Measurements from ENCODE around the gene P2RX4. TPM values are rescaled to one million over a fixed set of nuclear protein-coding genes. Genes with fewer than 3 reads are reported as not detected.
"Not testable (repeated sequence)": the region's sequence is repeated elsewhere in the genome, so short reads cannot be mapped to it uniquely, and the experiment has no call there.

P2RX4 gene
- polyA plus RNA-seq, 1 donor, result 30.4 TPM

DNA sequence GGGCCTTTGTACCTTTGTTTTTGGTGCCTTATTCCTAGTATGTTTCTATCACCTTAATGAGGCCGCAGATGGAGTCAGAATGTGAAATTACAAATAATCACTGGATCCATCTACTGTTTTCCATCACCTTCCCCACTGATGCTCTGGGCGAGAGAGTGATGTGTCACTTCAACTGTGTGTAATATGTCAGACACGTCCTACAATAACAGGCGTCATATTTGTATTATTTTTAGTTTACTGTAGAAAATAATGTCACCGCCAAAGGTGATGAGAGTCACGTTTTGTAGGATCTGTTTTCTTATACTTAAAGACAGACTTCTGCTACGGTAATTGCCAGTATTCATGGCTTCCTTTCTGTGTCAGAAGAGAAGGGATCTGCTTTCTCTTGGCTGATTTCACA is 22.4 kb upstream of the P2RX4 start:
- no peak for DNase-seq

DNA sequence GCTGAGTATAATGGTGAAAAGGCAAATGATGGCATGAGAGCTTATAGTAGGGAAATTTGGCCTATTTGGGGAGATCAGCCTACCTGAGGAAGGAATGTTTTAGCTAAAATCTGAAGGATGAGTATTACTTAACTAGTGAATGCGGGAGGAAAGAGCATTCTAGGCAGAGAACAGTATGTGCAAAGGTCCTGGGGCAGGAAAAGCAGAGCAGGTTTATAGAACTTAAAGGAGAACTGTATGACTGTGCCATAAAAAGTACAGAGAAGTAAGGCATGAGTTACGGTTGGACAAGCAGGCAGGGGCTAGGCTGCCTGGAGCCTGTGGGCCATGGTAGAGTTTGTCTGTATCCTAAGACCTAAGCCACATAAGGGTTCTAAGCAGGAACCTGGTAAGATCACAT is 21.7 kb upstream of the P2RX4 start:
- DNase-seq, result no peak

DNA sequence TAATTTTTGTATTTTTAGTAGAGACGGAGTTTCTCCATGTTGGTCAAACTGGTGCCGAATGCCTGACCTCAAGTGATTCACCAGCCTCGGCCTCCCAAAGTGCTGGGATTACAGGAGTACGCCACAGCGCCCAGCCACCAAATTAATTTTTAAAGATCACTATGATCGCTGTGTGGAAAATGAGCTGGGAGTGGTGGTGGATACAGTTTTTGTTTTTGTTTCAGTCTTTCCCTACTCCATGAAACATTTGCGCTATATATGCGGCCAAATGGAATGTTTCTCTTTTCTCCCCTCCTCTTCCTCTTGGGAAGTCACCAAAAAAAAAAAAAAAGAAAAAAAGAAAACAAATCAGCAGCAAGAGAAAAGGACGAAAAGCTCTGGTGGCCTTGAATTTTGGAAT is 20.8 kb upstream of the P2RX4 start:
- no peak for DNase-seq

DNA sequence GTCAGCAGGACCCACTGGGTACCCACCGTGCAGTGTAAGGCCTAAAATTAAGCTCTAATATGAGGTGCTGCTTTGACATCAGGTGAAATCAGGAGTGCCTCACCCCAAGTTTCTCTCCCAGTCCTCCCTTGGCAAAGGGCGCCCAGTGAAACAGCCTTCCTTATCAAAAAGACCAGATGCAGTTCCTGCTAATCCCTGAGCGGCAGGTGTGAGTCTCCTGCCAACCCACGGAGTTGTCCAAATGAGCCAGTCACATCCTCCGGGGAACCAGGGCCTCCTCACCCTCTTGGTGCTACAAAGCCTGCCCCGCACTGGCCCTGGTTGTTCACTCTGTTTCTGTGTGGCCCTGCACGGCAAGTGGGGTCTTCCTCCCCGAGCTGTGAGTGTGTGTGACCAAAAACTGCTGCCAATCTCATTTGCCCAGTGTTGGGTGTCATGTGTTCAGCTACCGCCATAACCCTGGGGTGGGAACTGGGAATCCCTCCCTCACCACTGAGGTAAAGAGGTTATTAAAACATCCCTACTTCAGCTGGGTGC is 20.2 kb upstream of the P2RX4 start:
- DNase-seq, result no peak

DNA sequence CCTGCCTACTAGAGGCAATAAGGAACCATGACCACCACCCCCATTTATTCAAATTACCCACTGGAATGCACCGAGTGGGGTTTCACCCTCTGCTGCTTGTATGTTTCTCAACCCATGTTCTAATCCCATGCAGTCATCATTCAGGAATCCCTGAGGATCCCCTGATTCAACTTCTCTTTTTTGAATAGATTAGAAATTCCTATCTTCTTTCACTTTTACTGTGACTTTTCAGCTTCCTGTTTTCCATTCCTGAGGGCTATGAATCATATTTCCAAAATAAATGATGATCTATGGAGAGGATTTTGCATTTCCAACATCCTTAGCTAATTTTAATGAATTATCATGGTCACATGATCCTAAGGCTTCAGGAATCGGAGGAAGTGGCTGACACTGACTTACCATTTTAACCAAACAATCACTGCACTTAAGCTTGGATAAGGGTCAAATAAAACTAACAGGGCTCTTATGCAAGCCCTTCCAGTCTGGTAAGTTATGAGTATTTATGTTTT is 19.4 kb upstream of the P2RX4 start:
- no peak for DNase-seq

DNA sequence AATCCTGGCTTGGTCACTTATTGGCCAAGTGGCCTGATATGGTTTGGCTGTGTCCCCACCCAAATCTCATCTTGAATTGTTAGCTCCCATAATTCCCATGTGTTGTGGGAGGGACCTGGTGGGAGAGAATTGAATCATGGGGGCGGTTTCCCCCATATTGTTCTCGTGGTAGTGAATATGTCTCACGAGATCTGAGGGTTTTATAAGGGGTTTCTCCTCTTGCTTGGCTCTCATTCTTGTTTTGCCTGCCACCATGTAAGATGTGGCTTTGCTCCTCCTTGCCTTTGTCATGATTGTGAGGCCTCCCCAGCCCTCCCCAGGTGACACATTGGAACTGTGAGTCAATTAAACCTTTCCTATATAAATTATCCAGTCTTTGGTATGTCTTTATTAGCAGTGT is 18.8 kb upstream of the P2RX4 start:
- no peak for DNase-seq

DNA sequence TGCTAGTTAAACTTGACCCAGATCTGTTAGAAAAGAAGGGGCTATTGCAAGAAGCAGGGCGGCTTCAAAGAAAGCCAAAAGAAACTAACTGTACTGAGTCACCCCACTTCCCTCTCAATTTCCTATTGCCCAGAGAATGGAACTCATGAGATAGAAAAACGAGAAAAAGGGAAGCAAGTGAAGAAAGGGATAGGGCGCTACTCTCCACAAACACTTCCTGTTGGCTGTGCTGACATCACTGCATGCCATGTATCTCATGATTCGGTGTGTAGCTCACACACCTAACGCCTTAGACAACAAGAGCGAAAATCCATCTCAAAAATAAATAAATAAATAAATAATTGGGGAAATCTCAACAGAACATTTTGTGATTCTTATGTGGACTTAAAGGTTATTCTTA is 13.0 kb upstream of the P2RX4 start:
- no peak for DNase-seq

DNA sequence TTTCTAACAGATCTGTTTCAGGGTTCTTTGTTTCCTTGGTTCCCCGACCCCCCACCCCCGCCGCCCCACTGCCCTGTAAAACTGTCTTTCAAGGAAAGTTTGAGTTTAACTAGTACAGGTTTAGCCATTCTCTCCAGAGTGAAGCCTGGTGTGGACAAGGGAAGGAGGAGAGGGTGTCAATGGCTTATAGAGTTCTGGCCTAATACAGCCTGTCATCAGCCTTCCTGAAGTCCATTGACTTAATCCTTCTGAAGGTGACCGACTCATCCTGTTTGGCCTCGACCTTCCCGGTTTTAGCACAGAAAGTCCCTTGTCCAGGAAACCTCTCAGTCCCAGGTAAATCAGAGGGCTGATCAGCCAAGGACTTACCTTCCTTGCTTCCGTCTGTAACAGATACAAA is 11.0 kb upstream of the P2RX4 start:
- DNase-seq, result no peak

DNA sequence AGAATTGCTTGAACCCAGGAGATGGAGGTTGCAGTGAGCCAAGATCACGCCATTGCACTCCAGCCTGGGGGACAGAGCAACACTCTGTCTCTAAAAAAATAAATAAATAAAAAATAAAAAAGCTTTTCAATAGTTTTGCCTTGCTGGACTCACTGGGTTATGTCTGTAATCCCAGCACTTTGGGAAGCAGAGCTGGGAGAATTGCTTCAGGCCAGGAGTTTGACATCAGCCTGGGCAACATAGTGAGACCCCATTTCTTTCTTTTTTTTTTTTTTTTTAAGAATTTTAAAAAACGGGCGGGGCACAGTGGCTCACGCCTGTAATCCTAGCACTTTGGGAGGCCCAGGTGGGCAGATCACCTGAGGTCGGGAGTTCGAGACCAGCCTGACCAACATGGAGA is 8.8 kb upstream of the P2RX4 start:
- DNase-seq, result not testable (repeated sequence)

DNA sequence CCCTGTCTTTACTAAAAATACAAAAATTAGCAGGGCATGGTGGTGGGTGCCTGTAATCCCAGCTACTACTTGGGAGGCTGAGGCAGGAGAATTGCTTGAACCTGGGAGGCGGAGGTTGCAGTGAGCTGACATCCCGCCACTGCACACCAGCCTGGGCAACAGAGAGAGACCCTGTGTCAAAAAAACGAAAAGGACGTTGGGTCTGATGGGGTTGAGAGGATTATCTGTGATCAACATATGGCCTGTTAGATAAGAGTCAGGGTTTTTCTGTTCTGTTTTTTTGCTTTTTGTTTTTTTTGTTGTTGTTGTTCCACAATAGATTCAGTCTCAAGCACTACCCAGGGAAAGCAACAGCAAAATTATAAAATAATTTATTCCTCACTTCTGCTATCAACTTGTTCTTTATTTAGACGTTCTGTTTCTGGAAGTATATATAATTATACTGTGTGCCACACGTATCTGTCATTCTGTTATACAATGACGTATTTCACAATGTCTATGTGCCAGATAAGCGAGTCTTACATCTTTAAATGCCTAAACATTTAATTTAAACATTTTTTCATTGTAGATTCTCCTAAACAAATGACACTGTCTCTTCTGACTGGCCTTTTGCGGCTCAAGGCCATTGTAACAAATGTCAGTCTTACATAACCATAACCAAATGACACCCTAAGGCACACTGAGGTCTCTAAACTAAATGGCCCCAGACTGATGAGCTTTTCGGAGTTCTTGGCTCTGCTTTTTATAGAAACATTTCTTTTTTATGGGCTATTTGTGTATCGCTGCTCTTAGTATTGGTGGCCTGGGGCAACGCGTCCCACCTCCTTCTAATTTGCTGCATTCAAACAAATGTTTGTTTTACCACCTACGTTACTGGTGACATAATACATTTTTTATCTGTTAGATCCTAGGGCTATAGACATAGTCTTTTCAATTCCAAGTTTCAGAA is 7.2 kb upstream of the P2RX4 start:
- DNase-seq, result no peak

DNA sequence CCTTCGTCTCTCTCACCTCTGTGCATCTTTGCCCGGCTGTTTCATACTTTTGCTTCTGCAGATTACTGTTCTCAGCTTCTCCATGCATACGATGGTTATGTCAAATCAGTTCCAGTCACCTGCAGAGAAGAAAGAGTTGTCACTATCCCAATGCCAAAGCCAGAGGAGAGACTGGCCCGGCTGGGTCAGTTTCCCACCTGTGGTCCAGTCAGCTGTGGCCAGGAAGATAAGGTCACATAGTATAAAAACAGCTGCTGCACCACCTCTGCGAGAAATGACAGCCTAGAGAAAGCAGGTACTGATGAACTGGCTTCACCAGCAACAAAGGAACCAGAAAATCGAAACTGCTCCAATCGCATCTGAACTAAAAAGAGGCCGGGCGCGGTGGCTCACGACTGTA is 6.4 kb upstream of the P2RX4 start:
- DNase-seq, result no peak

DNA sequence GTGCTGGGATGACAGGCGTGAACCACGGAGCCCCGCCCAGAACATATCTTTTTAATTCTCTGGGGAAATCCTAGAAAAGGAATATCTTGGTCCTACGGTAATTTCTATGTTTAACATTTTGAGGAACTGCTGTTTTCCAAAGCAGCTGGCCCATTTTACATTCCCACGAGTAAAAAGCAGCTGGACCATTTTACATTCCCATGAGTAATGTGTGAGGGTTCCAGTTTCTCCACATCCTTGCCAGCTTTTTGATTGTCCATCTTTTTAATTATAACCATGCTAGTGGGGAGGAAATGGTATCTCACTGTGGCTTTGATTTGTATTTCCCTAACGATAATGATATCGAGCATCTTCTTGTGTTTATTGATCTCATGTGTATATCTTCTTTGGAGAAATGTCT is 4.4 kb upstream of the P2RX4 start:
- no peak for DNase-seq

DNA sequence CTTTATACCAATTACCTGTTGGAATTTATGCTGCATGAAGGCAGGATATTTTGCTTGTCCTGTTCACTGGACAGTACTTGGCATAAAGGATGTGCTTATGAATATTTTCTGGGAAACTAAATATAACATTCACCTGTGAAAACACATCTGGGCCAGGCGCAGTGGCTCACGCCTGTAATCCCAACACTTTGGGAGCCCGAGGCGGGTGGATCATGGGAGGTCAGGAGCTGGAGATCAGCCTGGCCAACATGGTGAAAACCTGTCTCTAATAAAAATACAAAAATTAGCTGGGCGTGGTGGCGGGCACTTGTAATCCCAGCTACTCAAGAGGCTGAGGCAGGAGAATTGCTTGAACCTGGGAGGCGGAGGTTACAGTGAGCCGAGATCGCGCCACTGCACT is 1.4 kb upstream of the P2RX4 start:
- DNase-seq, result not testable (repeated sequence)

DNA sequence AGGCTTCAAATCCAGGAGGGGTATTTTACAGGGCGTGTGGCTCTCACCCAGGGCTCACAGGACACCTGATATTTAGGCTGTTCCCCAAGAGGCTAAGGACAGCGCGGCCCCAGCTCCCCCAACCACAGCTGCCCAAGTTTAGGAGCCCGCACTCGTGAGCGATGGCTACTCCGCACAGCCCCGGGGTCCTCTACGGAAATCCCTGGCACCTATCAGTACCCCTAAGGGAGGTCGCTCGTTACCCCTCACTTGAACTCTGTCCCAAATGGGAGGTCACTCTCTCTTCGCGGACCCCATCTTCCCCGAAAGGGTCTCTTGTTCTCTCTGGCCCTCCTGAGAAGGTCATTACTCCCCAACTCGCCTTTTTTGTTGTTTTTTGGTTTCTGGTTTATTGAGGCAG is 708 bp upstream of the P2RX4 start:
- DNase-seq, result no peak

DNA sequence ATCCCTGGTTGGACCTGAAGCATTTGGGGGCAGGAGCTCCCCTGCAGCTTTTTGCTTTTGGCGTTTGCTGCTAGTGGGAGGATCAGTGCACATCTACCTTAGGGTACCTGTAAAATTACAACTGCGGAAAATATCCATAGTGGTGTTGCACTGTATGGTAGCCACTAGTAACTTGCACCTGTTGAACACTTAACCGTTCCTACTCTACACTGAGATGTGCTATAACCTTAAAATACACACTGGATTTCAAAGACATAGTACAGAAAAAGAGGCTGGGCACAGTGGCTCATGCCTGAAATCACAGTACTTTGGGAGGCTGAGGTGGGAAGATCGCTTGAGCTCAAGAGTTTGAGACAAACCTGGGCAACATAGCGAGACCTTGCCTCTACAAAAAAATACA is 2.9 kb downstream of the P2RX4 start:
- no peak for DNase-seq

DNA sequence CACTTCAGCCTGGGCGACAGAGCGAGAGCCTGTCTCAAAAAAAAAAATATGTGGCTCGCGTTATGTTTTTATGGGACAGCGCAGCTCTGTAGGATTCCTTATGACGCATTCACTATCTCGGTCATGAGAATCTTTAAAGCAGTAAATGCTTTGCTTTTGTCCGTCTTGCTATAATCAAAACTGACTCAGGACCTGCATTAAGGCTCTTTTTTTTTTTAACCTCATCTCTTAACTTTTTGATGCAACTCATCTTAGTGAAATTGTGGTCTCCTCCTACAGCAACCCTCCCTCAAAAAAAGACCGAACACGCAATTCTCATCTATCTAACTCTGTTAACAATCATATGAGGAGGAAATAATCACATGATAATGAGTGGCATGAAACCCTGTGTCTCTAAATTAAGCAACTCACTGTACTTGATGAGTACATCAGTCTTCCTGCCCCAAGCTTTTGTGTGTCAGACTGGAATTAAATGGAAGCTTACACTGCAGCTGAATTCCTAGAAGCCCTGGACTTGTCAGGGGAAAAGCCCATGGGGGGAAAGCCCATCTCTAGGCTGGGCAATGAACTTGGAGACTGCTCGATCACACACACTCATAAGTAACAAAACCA is 4.3 kb downstream of the P2RX4 start:
- no peak for DNase-seq

DNA sequence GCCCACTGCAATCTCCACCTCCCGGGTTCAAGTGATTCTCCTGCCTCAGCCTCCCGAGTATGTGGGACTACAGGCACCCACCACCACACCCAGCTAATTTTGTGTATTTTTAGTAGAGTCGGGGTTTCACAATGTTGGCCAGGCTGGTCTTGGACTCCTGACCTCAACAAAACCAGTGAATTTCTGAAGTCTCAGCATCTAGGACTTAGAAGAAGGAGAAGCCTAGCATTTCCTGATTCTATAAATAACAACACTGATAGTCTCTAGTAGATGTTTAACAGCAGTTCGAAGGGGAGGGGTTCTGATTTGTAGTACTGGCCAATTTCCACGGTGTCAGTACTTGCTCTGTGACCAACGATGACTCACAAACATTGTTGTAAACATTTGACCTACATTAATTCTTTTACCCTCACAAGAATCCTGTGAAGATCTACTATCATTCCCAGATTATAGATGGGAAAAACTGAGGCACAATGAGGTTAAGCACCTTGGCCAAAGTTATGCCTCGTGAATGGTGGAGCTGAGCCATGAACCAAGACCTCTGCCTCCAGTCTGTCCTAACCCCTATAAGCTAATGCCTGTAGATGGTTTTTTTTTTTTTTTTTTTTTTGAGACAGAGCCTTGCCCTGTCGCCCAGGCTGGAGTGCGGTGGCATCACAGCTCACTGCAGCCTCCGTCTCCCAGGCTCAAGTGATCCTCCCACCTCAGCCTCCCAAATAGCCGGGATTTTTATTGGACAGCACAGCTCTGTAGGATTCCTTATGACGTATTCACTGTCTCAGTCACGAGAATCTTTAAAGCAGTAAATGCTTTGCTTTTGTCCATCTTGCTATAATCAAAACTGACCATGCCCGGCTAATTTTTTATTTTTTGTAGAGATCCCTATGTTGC is 5.2 kb downstream of the P2RX4 start:
- DNase-seq, result no peak

DNA sequence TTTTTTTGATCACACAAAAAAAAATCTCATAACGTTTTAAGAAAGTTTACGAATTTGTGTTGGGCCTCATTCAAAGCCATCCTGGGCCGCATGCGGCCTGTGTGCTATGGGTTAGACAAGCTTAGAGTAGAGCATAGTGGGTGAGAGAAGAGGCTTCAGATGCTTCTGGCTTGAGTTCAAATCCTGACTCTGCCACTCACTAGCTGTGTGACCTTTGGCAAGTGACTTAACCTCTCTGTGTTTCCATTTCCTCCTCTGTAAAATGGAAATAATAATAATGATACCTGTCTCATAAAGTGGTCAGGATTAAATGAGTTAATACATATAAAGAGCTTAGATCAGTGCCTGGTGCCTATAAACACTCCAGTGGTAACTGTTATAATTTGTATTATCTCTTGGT is 6.2 kb downstream of the P2RX4 start:
- DNase-seq, result no peak

DNA sequence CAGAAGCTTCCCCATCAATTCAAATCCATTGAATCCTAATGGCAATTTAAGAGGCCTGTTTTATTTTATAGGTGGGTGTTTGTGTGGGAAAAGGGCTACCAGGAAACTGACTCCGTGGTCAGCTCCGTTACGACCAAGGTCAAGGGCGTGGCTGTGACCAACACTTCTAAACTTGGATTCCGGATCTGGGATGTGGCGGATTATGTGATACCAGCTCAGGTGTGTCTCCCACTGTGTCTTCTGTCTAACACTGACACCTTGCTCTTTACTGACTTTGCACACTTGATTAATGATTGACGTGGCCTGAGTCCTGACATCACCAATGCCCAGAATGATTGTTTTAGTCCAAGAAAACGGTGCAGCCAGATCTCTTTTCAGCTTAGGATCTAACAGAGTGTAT is 7.1 kb downstream of the P2RX4 start:
- no peak for DNase-seq

DNA sequence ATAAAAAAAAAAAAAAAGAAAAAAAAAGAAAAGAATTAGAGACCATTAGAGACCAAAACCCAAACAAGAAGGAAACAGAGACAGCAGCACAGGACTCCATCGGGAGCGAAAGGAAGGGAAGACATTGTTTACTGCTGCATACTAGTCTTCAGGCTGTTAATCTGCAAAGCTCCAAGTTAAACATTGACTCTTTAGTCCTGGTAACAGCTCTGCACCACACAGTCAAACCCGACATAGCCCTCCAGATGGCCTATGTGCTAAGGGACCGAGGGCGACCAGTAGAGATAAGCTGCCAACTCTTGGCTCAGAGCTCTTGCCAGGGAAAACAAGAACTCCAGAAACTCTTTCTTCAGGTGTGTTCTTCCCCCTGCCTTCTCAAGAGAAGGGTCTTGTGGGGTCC is 7.8 kb downstream of the P2RX4 start:
- DNase-seq, result no peak

DNA sequence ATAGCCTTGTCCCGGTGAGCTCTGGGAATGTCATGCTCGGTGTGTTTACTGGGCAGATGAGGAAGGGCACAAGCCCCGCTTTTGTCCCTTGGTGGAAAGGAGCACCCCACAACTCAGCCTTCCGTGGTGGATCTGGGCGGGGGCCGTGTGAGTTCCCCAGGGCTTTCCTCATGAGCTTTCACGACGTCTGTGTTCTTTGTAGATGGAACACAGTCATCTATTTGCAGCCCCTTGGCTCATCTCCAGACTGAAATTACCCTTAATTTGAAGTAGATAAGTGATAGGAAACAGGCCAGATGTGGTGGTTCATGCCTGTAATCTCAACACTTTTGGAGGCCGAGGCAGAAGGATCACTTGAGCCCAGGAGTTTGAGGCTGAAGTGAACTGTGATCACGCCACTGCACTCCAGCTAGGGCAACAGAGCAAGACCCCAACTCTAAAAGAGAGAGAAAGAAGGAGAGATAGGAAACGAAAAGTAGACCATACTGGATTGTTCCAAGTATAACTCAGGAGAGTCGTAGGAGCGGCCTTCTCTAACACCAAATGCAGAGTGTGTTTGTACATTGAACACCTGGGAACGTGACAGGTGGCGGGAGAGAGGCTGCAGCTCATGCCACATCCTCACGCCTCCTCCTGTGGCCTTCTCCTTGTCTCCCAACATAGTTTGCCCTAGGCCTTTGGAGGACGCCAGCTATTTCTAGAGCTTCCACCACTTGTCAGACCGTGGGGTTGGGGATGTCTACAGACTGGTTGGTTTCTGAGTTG is 8.8 kb downstream of the P2RX4 start:
- no peak for DNase-seq

All from left kidney (tissue), 2 donors.